Esophagus squamous epithelium (tissue), 4 donors: ENCODE data around the gene HOXB6.

ENCODE experiments used
- CTCF ChIP-seq, 6 experiments: fragments of 450-650 bp in 4 of 6; fragments of 200-600 bp in 2 of 6; sonication (generic) in 2 of 6; IDR thresholded peaks; one replicate each; pipeline ENCODE4 v1.5.1; 2016 to 2019; ENCODE audit warnings: antibody characterized with exemption in 6 of 6, mild to moderate bottlenecking in 4 of 6, moderate library complexity in 4 of 6
- POLR2A ChIP-seq, 4 donors: fragments of 450-650 bp; IDR thresholded peaks; one replicate each; pipeline ENCODE4 v1.6.1; 2017; ENCODE audit warnings: antibody characterized with exemption in 4 of 4, mild to moderate bottlenecking in 4 of 4, moderate library complexity in 3 of 4

GRCh38 chr17:48574505-48575065 is 30.2 kb downstream of the HOXB6 start:
- TF ChIP-seq POLR2A (IDR thresholded peaks at IDR 0.05): no peak
- TF ChIP-seq CTCF (IDR thresholded peaks at IDR 0.05): no peak
